Activated CD4-positive, alpha-beta T cell treated with anti-CD3 and anti-CD28 coated beads, Interleukin-2, Interleukin-4, amounts not matched to agents 100 ng/mL and 50 ng/mL, durations not matched to agents 16 hours and 8 hours (primary cell): ENCODE measurements around the gene HRH1.
"Not testable (repeated sequence)": the region's sequence is repeated elsewhere in the genome, so short reads cannot be mapped to it uniquely, and the experiment has no call there.

Source experiments
- DNase-seq: peaks from one replicate; pipeline ENCODE4 v3.0.0-alpha.2; 2020; ENCODE audit warnings: low spot score

Gene HRH1

GRCh38 chr3:11244121-11244677 is 89.9 kb downstream of the HRH1 start:
- no peak for DNase-seq

GRCh38 chr3:11245276-11245675 is 91.0 kb downstream of the HRH1 start:
- DNase-seq = no peak

DNA sequence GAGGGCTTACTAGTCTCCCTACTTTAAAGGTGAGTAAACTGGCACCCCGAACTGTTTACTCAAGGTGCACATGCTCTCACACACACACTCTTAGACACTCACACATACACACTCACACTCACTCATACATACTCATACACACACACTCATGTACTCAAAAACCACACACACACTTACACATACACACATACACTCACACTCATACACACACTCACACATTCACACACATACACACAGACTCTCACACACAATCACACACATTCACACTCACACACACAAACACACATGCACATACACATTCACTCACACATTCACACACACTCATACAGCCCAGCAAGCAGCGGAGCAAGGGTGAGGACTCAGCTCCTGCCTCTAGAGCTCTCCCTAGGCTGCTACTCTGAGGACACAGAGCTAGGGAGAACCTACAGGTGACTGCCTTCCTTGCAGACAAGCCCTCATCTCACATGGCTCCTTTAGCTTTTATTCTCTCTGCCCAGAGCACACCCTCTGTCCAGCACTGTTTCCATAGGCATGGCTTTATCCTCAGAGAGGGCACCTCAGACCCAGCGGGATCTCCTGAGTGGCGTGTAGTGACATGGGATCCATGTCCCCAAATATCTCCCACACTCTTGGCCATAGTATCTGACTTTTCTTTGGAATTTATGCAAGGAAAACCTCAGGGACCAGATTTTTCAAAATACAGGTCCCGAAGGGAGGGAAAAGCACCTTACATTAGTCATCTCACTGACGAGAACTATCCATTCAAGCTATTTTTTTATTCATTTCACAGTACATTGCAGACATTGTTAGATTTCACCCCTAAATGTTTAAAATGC is 91.8 kb downstream of the HRH1 start:
- no peak for DNase-seq

DNA sequence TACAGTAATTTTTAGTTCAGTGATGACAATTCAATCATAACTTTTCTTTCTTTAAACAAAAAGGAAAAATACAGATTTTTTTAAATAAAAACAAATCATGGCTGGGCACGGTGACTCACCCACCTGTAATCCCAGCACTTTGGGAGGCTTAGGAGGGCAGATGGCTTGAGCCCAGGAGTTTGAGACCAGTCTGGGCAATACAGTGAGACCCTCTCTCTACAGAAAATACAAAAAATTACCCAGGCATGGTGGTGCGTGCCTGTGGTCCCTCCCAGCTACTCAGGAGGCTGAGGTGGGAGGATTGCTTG is 92.3 kb downstream of the HRH1 start:
- no peak for DNase-seq

DNA sequence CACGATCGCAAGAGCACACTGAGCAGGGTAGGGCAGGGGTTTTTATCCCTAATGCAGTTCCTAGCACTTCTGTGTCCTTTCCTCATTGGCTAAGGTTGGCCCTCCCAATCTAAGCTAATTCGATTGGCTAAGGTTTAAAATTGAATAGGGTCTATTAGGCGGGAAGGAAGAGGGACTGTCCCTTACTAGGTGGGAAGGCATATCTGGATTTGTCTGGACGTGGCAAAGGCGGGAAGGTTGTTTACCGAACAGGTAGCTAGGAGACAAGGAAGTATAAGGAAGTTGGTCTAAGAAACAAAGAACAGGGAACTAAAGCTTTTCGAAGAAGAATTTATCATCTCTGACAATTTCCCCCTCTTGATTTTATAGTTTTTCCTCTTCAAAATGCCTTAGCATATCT is 93.1 kb downstream of the HRH1 start:
- DNase-seq = no peak

DNA sequence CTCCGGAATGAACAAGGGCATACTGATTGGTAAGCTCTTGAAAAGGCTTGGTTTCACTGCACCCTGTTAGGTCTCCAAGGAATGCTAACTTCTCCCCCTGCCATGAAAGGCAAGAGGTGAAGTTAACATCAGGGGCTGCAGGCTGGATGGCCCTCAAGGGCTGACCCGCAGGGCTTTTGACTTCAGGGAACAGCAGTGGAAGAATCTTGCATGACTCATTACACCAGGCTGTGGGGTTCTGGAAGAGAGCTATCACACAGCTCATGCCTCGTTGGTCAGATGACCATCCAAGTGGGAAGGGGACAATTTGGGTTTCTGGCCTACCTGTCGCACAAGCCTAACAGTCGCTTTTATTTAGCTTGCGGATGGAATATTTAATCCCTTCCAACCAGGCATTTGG is 94.3 kb downstream of the HRH1 start:
- DNase-seq = no peak

- peak; percentile 46 for DNase-seq
These were observed 96.9 kb downstream of the HRH1 start for GRCh38 chr3:11250902-11251806.

DNA sequence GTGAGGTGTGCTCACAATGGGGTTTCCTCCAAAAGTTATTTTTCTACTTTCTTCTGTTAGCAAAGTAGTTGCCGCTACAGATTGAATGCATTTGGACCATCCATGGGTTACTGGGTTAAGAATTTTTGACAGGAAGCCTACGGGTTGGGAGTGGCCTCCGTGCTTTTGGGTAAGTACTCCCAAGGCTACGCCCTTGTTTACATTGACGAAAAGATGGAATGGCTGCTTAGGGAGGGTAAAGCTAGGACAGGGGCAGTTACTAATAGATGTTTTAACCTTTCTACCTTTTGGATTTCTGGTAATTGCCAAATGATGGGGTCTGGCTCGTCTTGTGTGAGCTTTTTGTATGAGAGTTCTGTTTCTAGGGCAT is 97.5 kb downstream of the HRH1 start:
- DNase-seq = no peak

- DNase-seq = no peak
These were observed 100.6 kb downstream of the HRH1 start for GRCh38 chr3:11254876-11255275.

- not testable (repeated sequence) for DNase-seq
These were observed 101.2 kb downstream of the HRH1 start for GRCh38 chr3:11255537-11255936.

DNA sequence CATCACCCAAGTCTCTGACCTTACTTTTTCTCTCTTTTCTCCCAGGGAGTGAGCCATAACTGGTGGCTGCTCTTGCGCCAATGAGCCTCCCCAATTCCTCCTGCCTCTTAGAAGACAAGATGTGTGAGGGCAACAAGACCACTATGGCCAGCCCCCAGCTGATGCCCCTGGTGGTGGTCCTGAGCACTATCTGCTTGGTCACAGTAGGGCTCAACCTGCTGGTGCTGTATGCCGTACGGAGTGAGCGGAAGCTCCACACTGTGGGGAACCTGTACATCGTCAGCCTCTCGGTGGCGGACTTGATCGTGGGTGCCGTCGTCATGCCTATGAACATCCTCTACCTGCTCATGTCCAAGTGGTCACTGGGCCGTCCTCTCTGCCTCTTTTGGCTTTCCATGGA is 104.7 kb downstream of the HRH1 start:
- DNase-seq = no peak

GRCh38 chr3:11260460-11260859 is 106.2 kb downstream of the HRH1 start:
- DNase-seq = no peak

DNA sequence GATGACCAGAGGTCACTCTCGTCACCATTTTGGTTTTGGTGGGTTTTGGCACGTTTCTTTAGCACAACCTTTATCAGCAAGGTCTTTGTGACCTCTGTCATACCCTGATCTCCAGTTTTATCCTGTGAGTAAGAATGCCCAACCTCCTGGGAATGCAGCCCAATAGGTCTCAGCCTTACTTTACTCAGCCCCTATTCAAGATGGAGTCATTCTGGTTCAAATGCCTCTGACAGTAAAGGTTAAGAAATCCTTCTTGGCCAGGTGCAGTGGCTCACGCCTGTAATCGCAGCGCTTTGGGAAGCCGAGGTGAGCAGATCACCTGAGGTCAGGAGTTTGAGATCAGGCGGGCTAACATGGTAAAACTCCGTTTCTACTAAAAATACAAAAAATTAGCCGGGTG is 114.7 kb downstream of the HRH1 start:
- DNase-seq = no peak

DNA sequence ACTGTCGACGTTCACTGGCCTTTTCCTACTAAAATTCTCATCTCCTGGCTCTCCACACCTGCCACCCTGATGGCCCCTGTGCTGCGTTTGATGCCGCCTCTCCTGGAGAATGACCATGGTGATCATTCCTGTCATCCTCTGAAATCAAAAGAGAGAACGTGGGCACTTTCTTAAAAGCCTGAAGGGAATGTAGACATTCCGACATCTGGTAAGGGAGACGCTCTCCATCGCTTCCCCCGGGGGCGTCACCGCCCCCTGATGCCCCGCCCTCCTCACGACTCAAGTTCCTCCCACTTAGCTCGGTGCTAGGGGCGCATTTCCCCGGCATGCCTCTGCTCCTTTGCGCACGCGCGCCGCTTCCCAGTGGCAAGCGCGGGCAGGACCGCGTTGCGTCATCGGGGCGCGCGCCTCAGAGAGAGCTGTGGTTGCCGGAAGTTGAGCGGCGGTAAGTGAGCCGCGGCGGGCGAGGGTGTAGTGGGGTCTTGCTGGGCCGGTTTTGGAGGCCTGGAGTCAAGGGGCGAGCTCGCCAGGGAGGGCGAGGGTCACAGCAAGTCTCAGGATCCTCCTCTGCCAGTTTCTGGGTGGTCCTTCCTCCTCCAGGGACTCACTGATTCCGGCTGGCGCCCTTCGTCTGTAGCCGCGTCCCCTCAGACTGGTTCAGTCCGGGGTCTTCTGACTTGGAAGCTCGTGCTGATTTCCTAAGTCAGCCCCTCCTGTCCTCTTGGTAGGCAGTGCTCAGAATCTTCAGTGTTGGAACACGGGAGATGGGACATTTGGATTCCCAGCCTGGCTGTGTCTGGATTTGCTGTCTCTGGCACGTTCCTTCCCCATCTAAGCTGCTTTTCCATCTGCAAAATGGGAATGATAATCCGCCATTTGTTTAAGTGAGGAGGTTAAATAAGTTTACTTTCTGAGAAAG is 118.0 kb downstream of the HRH1 start, which contains the start of gene ATG7:
ATG7 (plus strand) TSS at position 412 of the 919 bp plus-strand sequence. CDS start 26,299 bp downstream, outside the sequence.
- peak; percentile 96 for DNase-seq

GRCh38 chr3:11272906-11273574 is 118.7 kb downstream of the HRH1 start:
- DNase-seq = no peak

DNA sequence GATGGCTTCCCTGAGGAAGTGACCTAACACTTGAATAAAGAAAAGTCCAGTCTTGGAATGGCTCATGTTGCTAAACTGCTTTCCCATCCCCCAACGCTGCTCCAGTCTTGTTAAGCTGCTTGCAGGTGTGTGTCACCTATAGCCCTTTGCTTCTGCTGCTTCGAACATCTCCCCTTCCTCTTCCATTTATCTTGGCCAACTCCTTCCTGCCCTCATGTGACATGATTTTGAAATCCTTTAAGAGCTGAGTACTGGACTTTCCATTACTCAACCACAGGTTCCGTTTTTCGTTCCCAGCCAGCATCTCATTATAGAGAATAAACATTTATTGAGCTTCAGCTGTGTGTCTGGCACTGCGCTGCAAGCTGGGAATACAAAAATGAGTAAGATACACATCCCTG is 119.6 kb downstream of the HRH1 start:
- no peak for DNase-seq

- DNase-seq = no peak
These were observed 120.4 kb downstream of the HRH1 start for GRCh38 chr3:11274566-11275142.

- no peak for DNase-seq
These were observed 121.6 kb downstream of the HRH1 start for GRCh38 chr3:11275926-11276325.

- no peak for DNase-seq
These were observed 122.6 kb downstream of the HRH1 start for GRCh38 chr3:11276901-11277300.

GRCh38 chr3:11282250-11283138 is 128.2 kb downstream of the HRH1 start:
- no peak for DNase-seq
